Dedifferentiated amniotic fluid mesenchymal stem cell (primary cell): ENCODE measurements around the gene FUT3.

Experiments
- DNase-seq: peaks from one replicate; pipeline ENCODE4 v3.0.0-alpha.2; 2016; ENCODE audit errors: extremely low spot score

The FUT3 gene

DNA sequence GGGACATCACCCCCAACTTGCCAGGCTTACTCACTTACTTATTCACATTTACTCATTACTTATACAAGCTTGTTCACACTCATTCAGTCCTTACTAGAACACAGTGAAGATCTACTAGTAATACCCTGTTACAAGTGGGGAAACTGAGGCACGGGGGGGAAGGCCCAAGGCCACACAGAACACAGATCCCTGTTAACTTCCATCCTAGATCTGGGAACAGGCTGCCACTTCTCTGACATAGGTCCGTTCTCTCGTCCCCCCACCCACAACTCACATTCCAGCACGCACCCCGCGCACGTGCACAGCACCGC is 47.9 kb downstream of the FUT3 start:
- no peak for DNase-seq

DNA sequence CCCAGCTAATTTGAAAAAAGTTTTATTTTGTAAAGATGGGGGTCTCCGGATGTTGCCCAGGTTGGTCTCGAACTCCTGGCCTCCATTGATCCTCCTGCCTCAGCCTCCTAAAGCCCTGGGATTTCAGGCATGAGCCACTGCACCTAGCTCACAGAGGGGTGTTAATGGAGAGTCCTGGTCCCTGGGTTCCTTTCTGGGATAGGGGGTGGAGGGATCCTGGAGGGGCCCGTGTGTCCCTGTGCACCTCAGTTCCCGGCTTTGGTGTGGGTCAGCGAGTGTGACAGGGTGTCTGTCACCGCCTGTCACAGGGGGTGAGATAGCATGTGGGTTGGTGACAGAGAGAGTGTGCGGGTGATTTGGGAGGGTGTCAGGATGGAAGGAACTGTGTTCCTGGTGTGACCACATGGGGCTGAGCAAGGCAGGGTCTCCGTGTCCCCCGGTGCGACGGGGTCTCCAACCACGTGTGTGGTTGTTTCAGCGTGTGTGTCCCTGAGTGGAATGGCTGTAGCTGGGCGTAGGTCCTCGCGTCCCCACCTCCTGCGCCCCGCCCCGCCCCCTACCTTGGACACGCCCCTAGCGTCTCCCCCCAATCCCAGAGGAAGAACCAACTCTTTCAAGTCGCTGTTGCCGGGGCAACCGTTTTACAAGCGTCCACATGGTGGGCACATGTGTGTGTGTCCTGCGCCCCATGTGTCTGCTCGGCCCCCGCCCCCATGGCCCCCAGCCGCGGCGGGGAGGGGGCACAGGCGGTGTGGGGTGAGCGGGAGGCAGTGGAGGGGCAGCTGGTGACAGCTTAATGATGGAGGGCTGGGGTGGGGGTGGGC is 49.2 kb downstream of the FUT3 start:
- no peak for DNase-seq

DNA sequence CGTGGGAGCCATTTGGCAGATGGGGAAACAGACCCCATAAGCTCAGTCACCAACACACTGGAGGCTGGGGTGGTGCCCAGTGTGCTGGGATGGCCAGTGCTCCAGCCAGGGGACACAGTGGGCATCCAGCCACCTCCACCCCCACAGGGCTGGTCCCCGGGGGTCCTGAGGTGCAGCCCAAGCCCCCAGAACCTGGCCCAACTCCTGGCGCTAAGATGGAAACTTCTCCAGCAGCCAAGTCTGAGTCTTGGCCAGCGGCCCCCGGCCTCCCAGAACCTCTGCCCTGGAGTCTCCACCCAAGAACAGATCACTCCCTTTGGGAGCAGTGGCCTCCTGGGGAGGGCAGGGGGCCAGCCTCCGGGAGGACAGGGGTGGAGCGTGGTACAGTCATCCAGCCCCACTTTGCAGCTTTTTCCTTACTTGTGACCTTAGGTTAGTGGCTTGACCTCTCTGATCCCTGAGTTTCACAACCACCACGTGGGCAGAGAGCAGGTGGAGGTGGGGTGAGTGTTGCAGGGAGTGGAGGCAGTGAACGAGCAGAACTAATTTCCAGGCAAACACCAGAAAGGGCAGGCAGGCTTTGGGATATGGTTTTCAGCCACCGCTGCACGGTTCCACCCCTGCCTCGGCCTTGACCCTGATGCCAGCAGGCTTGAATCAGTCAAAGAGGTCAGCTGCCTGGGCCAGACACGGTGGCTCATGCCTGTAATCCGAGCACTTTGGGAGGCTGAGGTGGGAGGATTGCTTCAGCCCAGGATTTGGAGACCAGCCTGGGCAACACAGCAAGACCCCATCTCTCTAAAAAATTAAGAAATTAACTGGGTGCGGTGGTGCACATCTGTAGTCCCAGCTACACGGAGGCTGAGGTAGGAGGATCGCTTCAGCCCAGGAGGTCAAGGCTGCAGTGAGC is 50.6 kb downstream of the FUT3 start:
- DNase-seq: no peak

DNA sequence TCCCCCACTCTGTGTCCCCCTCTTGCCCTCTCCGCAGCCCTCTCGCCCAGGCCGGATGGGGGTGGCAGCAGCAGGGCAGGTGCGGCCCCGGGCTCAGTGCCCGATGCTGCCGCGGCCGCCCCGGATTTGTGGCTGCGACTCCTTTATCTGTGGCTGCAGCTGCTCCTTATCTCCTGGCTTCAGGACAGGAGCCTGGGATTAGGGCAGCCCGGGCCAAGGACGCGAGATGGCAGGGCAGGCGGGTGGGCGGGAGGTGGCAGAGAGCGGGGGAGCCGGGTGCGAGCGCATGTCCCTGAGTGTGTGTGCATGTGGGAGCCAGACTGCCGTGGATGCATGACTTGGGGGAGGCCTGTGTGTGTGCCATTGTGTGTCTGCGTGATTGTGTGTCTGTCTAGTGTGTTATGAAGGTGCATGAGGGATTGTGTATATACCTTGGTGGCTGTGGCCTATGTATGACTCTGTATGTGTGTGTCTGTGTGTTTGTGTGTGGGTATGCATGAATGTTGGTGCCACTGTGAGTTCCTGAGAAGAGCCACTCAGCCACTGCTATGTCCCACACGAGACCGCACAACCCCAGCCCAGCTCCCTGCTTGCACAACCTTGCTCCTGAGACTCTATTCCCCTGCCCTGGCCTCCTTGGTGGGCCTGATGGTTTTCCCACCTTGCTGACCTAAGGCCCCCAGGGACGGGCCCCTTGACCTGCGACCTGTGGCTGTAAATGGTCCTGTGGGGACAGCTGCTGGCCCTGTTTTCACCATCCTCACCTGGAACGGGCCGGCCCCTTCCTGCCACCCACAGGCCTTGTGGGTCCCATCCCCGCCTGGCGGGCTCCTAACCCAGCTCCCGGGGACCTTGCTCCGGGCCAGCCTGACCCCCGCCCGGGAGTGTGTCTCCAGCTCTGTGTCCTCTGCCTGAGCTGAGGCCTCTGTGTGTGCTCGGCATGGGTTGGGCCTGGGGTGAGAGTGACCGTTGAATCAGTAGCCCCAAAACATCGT is 51.7 kb downstream of the FUT3 start:
- no peak for DNase-seq

DNA sequence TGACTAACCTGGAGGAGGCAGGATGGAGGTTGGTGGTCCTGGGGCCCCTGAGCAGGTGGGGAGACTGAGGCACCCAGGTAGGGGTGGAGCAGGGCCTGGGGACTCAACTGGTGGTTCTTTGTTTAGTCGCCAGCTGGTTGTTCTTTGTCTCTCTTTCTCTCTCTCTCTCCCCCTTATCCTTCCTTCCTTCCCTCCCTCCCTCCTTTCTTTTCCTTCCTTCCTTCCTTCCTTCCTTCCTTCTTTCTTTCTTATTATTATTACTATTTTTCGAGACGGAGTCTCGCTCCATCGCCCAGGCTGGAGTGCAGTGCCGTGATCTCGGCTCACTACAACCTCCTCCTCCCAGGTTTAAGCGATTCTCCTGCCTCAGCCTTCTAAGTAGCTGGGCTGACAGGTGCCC is 53.0 kb downstream of the FUT3 start:
- no peak for DNase-seq

DNA sequence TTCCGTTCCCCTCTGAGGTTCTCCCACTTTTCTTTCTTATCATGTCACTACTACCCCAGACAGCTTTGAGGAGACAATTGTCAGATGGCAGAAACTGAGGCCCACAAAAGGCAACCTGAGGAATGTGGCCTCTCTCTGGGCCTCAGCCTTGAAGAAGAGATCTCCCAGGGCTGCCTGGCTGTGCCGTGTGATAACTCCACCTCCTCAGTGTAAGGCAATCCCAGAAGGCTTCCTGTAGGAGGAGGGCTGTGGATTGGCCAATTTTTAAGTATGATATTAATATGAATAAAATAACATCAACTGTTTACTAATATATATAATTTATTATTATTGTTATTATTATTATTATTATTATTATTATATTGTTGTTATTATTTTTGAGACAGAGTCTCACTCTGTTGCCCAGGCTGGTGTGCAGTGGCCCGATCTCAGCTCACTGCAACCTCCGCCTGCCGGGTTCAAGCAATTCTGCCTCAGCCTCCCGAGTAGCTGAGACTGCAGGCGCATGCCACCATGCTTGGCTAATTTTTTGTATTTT is 55.8 kb downstream of the FUT3 start:
- DNase-seq: no peak

DNA sequence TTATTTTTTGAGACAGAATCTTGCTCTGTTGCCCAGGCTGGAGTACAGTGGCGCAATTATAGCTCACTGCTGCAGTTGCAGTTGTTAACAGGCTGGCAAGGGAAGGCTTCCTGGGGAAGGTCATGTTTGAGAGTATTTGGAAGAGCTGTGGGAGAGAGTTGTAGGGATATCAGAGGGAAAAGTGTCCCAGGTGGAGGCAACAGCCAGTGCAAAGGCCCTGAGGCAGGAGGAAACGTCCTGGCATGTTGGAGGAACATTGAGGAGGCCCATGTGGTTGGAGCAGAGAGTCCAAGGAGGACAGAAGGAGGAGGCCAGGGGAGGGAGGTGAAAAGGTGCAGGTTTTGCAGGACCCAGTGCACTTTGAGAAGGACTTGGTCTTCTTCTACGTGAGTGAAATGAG is 58.1 kb downstream of the FUT3 start:
- DNase-seq: no peak
